SK-N-MC (cell line): ENCODE data around the gene CHRNB2.

Experiments
- DNase-seq: peaks from one replicate; pipeline ENCODE4 v3.0.0-alpha.2; 2011; ENCODE audit warnings: low read depth, low spot score
- H3K27ac ChIP-seq: fragments of 200-600 bp; sonication (generic); 2 replicates; pipeline ENCODE4 v1.5.1; 2016; ENCODE audit warnings: mixed run types
- H3K36me3 ChIP-seq: fragments of 200-600 bp; sonication (generic); 2 replicates; pipeline ENCODE4 v1.6.1; 2017; ENCODE audit warnings: antibody characterized with exemption, low read length, mixed read lengths; ENCODE audit not compliant: insufficient read depth
- H3K4me3 ChIP-seq: fragments of 200-600 bp; sonication (generic); 2 replicates; pipeline ENCODE4 v1.5.1; 2016
- H3K9ac ChIP-seq: fragments of 200-600 bp; sonication (generic); 2 replicates; pipeline ENCODE4 v1.8.0; 2017; ENCODE audit warnings: mixed run types, mixed read lengths; ENCODE audit not compliant: insufficient read length
- H3K9me3 ChIP-seq: fragments of 200-600 bp; sonication (generic); 2 replicates; pipeline ENCODE4 v1.6.1; 2017; ENCODE audit warnings: low read depth, mild to moderate bottlenecking, antibody characterized with exemption, low read length, moderate library complexity, mixed read lengths
- EZH2 ChIP-seq: fragments of 200-600 bp; sonication (generic); IDR thresholded peaks from one replicate; pipeline ENCODE4 v1.6.1; 2017; ENCODE audit warnings: antibody characterized with exemption
- FOXP2 ChIP-seq: optimal IDR thresholded peaks from 2 replicates; pipeline ENCODE3; 2011; ENCODE audit warnings: mild to moderate bottlenecking, moderate library complexity; ENCODE audit not compliant: insufficient read depth; ENCODE audit errors: extremely low read length, control extremely low read depth
- POLR2AphosphoS5 ChIP-seq: IDR thresholded peaks from 2 replicates; pipeline ENCODE4 v1.6.1; 2012; ENCODE audit warnings: mild to moderate bottlenecking, low read depth, low read length, borderline replicate concordance

Gene CHRNB2

DNA sequence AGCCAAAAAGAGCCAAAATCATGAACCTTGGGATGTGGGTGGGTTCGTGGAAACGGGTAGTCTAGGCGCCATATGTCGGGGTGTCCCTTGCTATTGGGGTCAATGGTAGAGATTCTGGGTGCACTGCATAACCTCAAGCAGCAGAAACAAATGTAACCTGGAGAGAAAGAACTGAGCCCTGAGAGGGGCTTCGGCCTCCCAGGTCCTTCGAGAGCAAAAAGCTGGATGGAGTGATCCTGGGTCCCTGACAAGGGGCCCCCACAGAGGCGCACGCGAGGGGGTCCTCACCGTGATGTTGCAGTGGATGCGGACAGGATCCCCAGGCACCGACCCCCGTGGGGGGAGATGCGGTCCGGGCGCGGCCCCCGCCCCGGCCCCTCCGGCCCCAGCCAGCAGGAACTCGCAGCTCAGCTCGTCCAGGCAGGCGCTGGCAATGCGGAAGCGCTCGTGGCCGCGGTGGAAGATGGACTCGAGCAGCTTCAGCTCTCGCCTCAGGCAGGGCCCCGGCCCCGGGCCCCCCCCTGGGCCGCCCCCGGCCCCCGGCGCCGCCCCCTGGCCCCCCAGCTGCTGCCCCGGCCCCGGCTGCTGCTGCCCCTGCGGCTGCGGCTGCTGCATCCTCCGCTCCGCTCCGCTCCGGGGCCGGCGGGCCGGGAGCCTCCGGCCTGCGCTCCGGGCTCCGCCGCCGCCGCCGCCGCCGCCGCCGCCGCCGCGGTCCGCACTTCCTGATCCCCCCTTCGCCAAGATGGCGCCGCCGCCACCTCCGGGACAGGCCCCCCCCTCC lies 9.4 kb upstream of the CHRNB2 start, which contains the start of gene UBE2Q1:
Gene UBE2Q1 (minus strand): TSS at position 724 of the 781 bp plus-strand sequence. CDS start 109 bp downstream, at position 615.
- H3K9ac ChIP-seq = peak within 1 kb of the TSS; percentile 91
- H3K36me3 ChIP-seq = peaks cover 27% of the 10 kb centered on the region
- TF ChIP-seq FOXP2 = no peak
- TF ChIP-seq EZH2 = no peak
- no peak for TF ChIP-seq POLR2AphosphoS5
- H3K27ac ChIP-seq = peak within 1 kb of the TSS; percentile 93
- DNase-seq = no peak
- peak within 1 kb of the TSS; percentile 93 for H3K4me3 ChIP-seq
- no peaks in the 10 kb centered on the region for H3K9me3 ChIP-seq

GRCh38 chr1:154558720-154559465 lies 8.7 kb upstream of the CHRNB2 start:
- Histone ChIP-seq H3K9ac (peak overlapping the region; percentile 82), H3K4me3 (peak overlapping the region; percentile 93), H3K36me3 (peaks cover 19% of the 10 kb centered on the region), H3K27ac (peak overlapping the region; percentile 93), H3K9me3 (no peaks in the 10 kb centered on the region)
- peak; percentile 96 for DNase-seq
- TF ChIP-seq FOXP2 (peak; percentile 43), POLR2AphosphoS5 (peak; percentile 91), EZH2 (no peak)

DNA sequence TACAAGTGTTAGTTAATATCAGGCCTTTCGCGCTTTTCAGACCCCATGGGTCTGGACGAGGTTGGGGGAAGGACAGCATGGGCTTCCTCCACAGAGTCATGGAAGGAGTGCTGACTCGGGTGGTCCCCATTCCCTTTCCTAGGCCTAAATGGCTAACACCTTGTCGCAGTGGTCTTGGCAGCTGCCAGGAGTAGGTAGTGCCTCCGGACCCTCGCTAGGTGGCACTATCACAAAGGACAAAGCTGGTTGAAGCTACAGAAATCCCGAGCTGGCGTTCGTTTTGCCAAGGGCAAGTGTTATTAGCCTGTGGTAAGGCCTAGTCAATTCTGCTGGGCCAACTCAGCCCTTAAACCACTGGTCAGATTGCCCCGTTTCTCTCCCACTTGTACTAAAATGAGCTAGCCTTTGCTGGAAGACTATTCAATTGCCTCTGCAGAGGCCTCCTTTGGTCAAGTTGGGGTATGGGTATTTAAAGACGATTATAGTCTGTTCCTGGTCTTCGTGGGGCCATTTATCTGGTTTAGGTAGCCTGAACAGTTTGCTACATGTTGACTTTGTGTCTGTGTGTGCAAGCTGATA lies 8.0 kb upstream of the CHRNB2 start:
- peak; percentile 84 for DNase-seq
- peak overlapping the region; percentile 93 for H3K4me3 ChIP-seq
- peaks cover 12% of the 10 kb centered on the region for H3K36me3 ChIP-seq
- peak overlapping the region; percentile 93 for H3K27ac ChIP-seq
- H3K9ac ChIP-seq = peak overlapping the region; percentile 82
- H3K9me3 ChIP-seq = no peaks in the 10 kb centered on the region
- TF ChIP-seq EZH2 (no peak), FOXP2 (no peak), POLR2AphosphoS5 (no peak)

- DNase-seq = no peak
- H3K27ac ChIP-seq = no peak overlapping the region
- TF ChIP-seq POLR2AphosphoS5 = no peak
- TF ChIP-seq FOXP2 = no peak
- no peak for TF ChIP-seq EZH2
- H3K36me3 ChIP-seq = no peaks in the 10 kb centered on the region
- H3K9ac ChIP-seq = no peak overlapping the region
- H3K9me3 ChIP-seq = no peaks in the 10 kb centered on the region
- no peak overlapping the region for H3K4me3 ChIP-seq
Measured at GRCh38 chr1:154565876-154566275, 1.7 kb upstream of the CHRNB2 start.

DNA sequence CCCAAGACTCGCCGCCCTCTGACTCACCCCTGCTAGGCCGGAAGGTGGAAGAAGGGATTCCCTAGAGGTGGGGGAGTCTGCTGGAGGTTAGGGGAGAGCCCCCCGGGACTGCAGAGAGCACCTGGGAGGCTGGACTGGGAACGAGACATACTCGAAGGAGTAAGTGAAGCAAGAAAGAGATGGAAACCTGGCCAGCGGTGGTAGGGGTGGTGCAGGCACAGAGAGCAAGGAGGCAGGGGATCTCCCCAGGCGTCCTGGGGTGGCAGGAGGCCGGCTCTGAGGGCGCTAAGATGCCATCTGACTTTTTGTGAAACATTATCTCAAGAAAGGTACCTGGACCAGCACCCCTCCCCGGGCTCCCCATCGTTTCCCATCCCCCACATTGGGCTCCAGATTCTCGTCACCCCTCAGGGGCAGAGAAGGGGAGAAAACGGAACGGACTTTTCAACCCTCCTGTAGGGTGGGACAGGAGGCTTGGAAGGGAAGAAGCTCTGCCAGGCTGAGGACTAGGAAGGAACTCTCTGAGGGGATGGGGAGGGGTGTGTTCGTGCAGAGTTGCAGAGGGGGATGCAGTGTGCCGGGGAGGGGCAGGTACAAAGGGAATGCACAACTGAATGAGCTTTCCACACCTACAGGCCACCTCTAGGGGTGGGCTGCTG lies 708 bp downstream of the CHRNB2 start:
- peak overlapping the region; percentile 34 for H3K4me3 ChIP-seq
- H3K9me3 ChIP-seq = no peaks in the 10 kb centered on the region
- H3K9ac ChIP-seq = no peak overlapping the region
- no peak for DNase-seq
- no peak overlapping the region for H3K27ac ChIP-seq
- TF ChIP-seq EZH2 = no peak
- no peaks in the 10 kb centered on the region for H3K36me3 ChIP-seq

- no peak overlapping the region for H3K4me3 ChIP-seq
- H3K9me3 ChIP-seq = no peaks in the 10 kb centered on the region
- TF ChIP-seq POLR2AphosphoS5 (no peak), FOXP2 (no peak), EZH2 (no peak)
- H3K9ac ChIP-seq = no peak overlapping the region
- no peaks in the 10 kb centered on the region for H3K36me3 ChIP-seq
- H3K27ac ChIP-seq = no peak overlapping the region
- no peak for DNase-seq
Measured at GRCh38 chr1:154571244-154571963, 3.8 kb downstream of the CHRNB2 start.

DNA sequence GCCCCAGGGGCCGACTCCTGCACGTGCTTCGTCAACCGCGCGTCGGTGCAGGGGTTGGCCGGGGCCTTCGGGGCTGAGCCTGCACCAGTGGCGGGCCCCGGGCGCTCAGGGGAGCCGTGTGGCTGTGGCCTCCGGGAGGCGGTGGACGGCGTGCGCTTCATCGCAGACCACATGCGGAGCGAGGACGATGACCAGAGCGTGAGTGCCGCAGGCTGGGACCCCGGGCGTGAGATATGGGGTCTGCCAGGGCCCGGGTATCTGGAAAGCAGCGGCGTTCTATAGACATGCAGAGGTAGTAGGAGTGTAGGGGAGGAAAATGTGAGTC lies 4.3 kb downstream of the CHRNB2 start:
- Histone ChIP-seq H3K9me3 (no peaks in the 10 kb centered on the region), H3K27ac (no peak overlapping the region), H3K9ac (no peak overlapping the region), H3K36me3 (no peaks in the 10 kb centered on the region), H3K4me3 (no peak overlapping the region)
- TF ChIP-seq POLR2AphosphoS5 = no peak
- no peak for TF ChIP-seq EZH2
- TF ChIP-seq FOXP2 = no peak
- DNase-seq = no peak
